IPS DF 6.9 (cell line): ENCODE measurements around the gene CPT1C.
A peak's percentile ranks its signal among the peaks of the same experiment; 100 is the strongest.

Experiments
- DNase-seq: peaks from one replicate; pipeline ENCODE4 v3.0.0-alpha.2; 2013; ENCODE audit warnings: low read depth, low spot score
- H3K27ac ChIP-seq: one replicate; pipeline ENCODE4 v1.5.1; 2013; ENCODE audit warnings: low read length, control low read depth
- H3K27me3 ChIP-seq: 2 replicates; pipeline ENCODE4 v1.6.1; 2013; ENCODE audit warnings: mild to moderate bottlenecking, low read length; ENCODE audit not compliant: control insufficient read depth, insufficient read depth
- H3K36me3 ChIP-seq: 2 replicates; pipeline ENCODE4 v1.6.1; 2013; ENCODE audit warnings: low read length; ENCODE audit not compliant: control insufficient read depth, insufficient read depth
- H3K4me1 ChIP-seq: 2 replicates; pipeline ENCODE4 v1.6.1; 2013; ENCODE audit warnings: low read length; ENCODE audit not compliant: control insufficient read depth, insufficient read depth
- H3K4me3 ChIP-seq: 2 replicates; pipeline ENCODE4 v1.5.1; 2013; ENCODE audit warnings: mild to moderate bottlenecking, low read length
- H3K9me3 ChIP-seq: 2 replicates; pipeline ENCODE4 v1.6.1; 2013; ENCODE audit warnings: low read length, inconsistent platforms; ENCODE audit not compliant: control insufficient read depth, insufficient read depth
- WGBS: extraction: QIAGEN DNeasy Blood & Tissue Kit; methylation state at CpG from one replicate; pipeline ENCODE4 v1.1.7; 2013; ENCODE audit warnings: mixed read lengths, missing lambda C conversion rate; ENCODE audit not compliant: insufficient read length, insufficient coverage; 5-methylcytosine and 5-hydroxymethylcytosine counted together

The CPT1C gene

DNA sequence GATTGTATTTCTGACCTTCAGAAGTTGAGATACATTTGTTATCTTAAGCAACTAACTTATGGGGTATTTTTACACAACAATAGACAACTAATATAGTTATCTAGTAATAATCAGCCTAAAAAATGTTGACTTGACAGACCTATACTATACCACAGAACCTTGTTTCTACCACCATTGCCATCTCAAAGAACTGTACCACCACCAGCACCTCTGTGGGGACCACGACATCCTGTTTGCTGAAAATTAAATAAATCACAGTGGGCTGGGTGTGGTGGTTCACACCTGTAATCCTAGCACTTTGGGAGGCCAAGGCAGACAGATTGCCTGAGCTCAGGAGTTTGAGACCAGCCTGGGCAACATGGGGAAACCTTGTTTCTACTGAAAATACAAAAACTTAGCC, 48.2 kb downstream of the CPT1C start:
- Histone ChIP-seq H3K27ac (no peak overlapping the region), H3K4me3 (no peak overlapping the region), H3K9me3 (no peaks in the 10 kb centered on the region), H3K4me1 (no peaks in the 10 kb centered on the region), H3K27me3 (no peaks in the 10 kb centered on the region), H3K36me3 (no peaks in the 10 kb centered on the region)
- WGBS = no CpG with 5 or more reads among the region's 1 CpG
- no peak for DNase-seq

DNA sequence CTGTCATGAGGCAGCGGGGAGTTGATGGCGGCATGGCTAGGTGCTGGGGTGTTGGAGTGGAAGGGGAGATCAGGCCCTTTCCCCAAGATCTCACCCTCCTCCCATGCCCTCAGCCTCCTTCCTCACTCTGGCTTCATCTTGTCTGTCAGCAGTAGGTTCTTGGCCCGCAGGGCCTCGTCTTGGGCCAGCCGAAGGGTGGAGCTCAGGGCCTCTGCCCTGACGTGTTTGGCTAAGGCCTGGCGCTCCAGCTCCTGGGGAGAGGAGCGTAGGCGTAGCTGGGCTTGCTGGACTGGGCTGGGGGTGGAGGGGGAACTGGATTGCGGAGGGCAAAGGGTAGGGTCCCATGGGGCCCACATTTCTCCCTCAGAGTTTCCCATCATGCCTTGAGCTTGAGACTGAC, 49.0 kb downstream of the CPT1C start:
- no peak overlapping the region for H3K4me3 ChIP-seq
- no peak for DNase-seq
- H3K9me3 ChIP-seq = no peaks in the 10 kb centered on the region
- no peak overlapping the region for H3K27ac ChIP-seq
- H3K4me1 ChIP-seq = no peaks in the 10 kb centered on the region
- no CpG with 5 or more reads among the region's 10 CpGs for WGBS
- H3K36me3 ChIP-seq = no peaks in the 10 kb centered on the region
- no peaks in the 10 kb centered on the region for H3K27me3 ChIP-seq

DNA sequence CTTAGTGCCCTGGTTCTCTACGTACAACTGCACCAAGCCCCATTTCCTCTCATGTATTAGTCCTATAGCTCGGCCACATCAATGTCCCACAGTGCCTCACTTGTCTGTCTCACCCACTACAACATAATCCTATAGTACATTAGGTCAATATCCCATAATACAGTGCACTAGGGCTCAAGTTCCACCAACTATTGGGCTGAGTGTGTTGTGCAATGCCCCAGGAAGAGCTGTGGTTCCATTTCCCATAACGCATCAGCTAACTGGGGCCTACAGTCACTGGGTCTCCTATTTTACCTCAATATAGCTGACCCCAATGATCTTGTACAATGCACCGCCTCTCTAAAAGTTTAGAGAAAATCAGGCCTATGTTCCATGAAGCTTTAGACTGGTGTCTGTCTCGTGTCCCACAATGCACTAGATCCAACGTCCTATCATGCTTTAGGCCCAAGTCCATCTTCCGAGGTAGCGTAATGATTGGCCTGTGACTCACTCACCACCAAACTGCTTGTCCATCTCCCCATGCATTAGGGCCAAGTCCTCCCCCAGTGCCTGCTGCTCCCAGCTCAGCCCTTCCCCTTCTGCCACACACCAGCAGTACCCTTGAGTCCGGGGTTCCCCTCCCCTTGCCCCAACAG, 50.4 kb downstream of the CPT1C start:
- DNase-seq = no peak
- H3K9me3 ChIP-seq = no peaks in the 10 kb centered on the region
- no CpG with 5 or more reads among the region's 9 CpGs for WGBS
- no peak overlapping the region for H3K27ac ChIP-seq
- no peaks in the 10 kb centered on the region for H3K27me3 ChIP-seq
- H3K36me3 ChIP-seq = no peaks in the 10 kb centered on the region
- H3K4me3 ChIP-seq = no peak overlapping the region
- H3K4me1 ChIP-seq = 0 out of 2 replicates have a peak, but pooled peaks cover 3% of the 10 kb centered on the region

DNA sequence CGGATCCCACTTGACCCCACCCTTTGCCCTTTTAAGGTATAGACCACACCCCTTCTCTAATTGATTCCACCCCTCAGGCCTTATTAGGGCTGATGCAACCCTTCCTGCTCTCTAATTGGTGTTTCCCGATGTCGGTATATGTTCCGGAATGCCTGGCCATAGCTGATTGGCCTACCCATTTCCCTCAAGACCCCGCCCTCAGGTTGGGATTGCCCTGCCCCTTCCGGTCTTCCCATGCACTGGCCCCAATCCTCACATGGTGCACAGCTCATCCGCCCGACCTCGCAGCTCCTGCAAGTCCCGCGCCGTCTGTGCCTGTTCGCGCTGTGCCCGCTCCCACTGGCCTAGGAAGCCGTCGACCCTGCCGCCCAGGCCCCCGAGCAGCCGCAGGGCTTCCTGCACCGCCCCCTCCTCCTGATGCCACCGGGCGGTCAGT, 54.0 kb downstream of the CPT1C start:
- H3K27me3 ChIP-seq = no peaks in the 10 kb centered on the region
- peak; percentile 39 for DNase-seq
- H3K4me1 ChIP-seq = 0 out of 2 replicates have a peak, but pooled peaks cover 3% of the 10 kb centered on the region
- H3K36me3 ChIP-seq = no peaks in the 10 kb centered on the region
- no peak overlapping the region for H3K4me3 ChIP-seq
- H3K27ac ChIP-seq = no peak overlapping the region
- WGBS = no CpG with 5 or more reads among the region's 23 CpGs
- no peaks in the 10 kb centered on the region for H3K9me3 ChIP-seq

DNA sequence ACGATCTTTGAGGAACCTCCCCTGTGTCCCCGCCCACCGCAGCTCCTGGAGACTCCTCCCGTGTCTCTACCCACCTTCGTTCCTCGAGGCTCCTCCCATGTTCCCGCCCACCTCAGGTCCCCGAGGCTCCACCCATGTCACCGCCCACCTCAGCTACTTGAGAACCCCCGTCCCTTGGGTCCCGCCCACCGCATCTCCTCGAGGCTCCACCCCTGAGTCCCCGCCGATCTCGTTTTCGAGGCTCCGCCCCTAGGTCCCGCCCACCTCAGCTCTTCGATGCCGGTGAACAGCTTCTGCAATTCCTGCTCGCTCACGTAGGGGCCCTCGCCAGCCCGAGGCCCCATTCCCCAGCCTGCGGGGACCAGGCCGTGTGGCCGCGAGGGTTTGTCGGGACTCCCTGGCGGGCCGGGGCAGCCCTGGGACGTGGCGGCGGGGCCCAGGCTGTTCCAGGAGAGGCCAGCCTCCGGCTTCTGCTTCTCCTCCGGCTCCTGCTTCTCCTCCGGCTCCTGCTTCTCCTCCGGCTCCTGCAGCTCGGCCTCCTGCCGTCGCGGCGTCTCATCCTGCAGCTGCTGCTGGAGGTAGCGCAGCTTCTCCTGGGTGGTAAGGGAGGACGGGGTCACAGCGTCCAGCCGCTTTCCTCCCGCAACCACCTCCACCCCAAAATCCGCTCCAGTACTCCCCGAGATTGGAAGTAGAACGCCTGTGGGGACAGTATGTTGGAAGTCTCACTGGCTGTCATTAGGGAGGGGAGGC, 55.5 kb downstream of the CPT1C start:
- no peaks in the 10 kb centered on the region for H3K36me3 ChIP-seq
- no peaks in the 10 kb centered on the region for H3K9me3 ChIP-seq
- no peak overlapping the region for H3K4me3 ChIP-seq
- no peaks in the 10 kb centered on the region for H3K27me3 ChIP-seq
- H3K27ac ChIP-seq = no peak overlapping the region
- peak; percentile 89 for DNase-seq
- WGBS = no CpG with 5 or more reads among the region's 52 CpGs
- 0 out of 2 replicates have a peak, but pooled peaks cover 3% of the 10 kb centered on the region for H3K4me1 ChIP-seq

DNA sequence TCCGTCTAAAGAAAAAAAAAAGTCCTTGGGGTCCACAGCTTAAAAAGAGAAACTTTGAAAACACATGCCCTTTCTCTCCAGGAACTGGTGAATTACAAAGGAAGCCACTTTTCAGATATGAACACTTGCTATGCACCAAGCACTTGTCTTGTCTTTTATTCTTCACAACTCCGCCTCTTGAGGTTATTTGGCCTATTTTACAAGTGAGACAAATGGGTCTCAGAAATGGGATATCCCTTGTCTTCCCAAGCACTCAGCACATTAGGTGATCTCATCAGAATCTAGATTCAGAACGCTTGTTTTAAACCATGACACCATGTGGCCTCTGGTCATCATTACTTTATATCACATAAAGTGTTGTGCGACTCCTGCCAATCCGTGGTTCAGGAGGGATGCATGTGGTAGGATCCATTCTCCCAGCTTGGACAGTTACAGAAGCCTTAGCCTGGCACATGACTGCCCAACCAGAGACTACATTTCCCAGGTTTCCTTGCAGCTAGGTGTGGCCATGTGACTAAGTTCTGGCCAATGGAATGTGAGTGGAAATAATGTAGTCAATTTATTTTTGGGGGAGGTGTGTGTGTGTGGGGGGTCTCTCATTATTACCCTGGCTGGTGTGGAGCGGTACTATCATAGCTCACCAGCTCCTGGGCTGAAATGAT, 58.3 kb downstream of the CPT1C start:
- H3K27me3 ChIP-seq = no peaks in the 10 kb centered on the region
- no peak overlapping the region for H3K27ac ChIP-seq
- no peak overlapping the region for H3K4me3 ChIP-seq
- H3K9me3 ChIP-seq = no peaks in the 10 kb centered on the region
- 0 out of 2 replicates have a peak, but pooled peaks cover 3% of the 10 kb centered on the region for H3K4me1 ChIP-seq
- no peaks in the 10 kb centered on the region for H3K36me3 ChIP-seq
- DNase-seq = no peak
- no CpG with 5 or more reads among the region's 6 CpGs for WGBS

DNA sequence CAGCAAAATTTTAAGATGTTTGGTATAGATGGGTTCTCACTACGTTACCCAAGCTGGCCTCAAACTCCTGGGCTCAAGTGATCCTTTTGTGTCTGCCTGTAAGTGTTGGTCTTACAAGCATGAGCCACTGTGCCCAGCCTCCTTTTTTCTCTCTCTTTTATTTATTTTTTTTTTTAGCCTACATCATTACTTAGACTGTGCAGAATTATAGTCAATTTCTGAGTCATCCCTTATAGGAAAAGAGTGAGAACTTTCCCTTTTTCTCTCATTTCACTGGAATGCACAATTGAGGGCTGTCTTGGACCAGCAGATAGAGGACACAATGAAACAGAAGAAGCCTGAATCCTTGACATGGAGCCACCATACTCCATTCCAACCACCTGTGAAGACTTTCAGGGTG, 58.9 kb downstream of the CPT1C start:
- no CpG with 5 or more reads among the region's 1 CpG for WGBS
- H3K27ac ChIP-seq = no peak overlapping the region
- no peaks in the 10 kb centered on the region for H3K27me3 ChIP-seq
- H3K36me3 ChIP-seq = no peaks in the 10 kb centered on the region
- no peak for DNase-seq
- H3K4me3 ChIP-seq = no peak overlapping the region
- H3K4me1 ChIP-seq = 0 out of 2 replicates have a peak, but pooled peaks cover 3% of the 10 kb centered on the region
- no peaks in the 10 kb centered on the region for H3K9me3 ChIP-seq

DNA sequence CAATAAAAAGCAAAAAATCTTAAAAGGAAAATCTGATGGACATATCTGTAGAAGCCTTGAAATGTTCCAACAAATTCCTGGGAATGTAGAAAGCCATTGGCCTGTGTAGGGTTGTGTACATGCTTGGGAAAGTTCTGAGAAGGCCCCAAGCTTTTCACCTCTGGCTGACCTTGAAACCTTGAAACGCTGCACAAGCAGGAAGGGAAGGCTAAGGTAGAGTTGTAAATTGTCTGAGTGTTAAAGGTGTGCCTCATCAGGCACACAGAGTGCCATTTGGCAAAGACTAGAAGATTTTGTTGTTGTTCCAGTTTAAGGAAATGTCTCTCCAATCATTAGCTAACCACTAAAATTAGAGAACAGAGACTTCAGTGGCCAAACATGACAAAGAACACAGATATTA, 61.8 kb downstream of the CPT1C start:
- DNase-seq = no peak
- Histone ChIP-seq H3K27ac (no peak overlapping the region), H3K27me3 (no peaks in the 10 kb centered on the region), H3K36me3 (no peaks in the 10 kb centered on the region), H3K9me3 (no peaks in the 10 kb centered on the region; the same call in 1 of the 2 replicates), H3K4me3 (no peak overlapping the region), H3K4me1 (no peaks in the 10 kb centered on the region)
- WGBS = no CpG with 5 or more reads among the region's 1 CpG

DNA sequence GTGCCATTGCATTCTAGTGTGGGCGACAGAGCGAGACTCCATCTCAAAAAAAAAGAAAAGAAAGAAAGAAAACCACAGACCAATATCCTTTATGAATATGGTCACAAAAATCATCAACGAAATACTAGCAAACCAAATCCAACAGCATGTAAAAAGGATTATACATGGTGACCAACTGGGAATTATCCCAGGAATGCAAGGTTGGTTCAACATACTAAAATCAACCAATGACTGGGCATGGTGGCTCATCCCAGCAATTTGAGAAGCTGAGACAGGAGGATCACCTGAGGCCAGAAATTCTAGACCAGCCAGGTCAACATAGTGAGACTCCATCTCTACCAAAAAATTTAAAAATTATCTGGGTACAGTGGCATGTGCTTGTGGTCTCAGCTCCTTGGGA, 65.0 kb downstream of the CPT1C start:
- no peak for DNase-seq
- no peaks in the 10 kb centered on the region for H3K36me3 ChIP-seq
- no CpG with 5 or more reads among the region's 3 CpGs for WGBS
- H3K27me3 ChIP-seq = no peaks in the 10 kb centered on the region
- no peak overlapping the region for H3K27ac ChIP-seq
- no peak overlapping the region for H3K4me3 ChIP-seq
- no peaks in the 10 kb centered on the region; the same call in 1 of the 2 replicates for H3K9me3 ChIP-seq
- no peaks in the 10 kb centered on the region for H3K4me1 ChIP-seq

DNA sequence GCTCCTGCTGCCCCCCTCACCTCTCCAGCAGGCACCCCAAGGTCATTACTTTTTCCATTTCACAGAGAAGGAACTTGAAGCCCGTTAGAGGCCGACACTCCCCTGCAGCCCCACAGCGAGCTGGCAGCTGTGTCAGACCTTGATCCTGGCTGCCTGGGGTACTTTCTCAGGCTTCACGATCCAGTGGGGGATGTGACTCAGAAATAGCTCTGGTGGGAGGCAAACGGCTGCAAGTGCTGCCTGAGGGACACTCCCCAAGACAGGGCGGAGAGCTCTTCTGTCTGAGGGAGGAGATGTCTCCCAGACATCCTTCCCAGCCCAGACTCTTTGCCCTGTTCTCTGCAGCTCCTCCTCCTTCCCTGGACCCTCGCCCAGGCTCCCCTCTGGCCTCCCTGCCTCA, 67.4 kb downstream of the CPT1C start:
- no CpG with 5 or more reads among the region's 7 CpGs for WGBS
- H3K36me3 ChIP-seq = no peaks in the 10 kb centered on the region
- no peaks in the 10 kb centered on the region for H3K4me1 ChIP-seq
- H3K9me3 ChIP-seq = no peaks in the 10 kb centered on the region; the same call in 1 of the 2 replicates
- H3K27ac ChIP-seq = no peak overlapping the region
- H3K27me3 ChIP-seq = no peaks in the 10 kb centered on the region
- H3K4me3 ChIP-seq = no peak overlapping the region
- DNase-seq = no peak
